Central memory CD4-positive, alpha-beta T cell (primary cell): Measurements from ENCODE around the gene EIF2S1.
A peak's percentile ranks its signal among the peaks of the same experiment; 100 is the strongest.
"Not testable (repeated sequence)": the region's sequence is repeated elsewhere in the genome, so short reads cannot be mapped to it uniquely, and the experiment has no call there.

Experiments used
- DNase-seq: peaks from one replicate; pipeline ENCODE4 v3.0.0; 2022

EIF2S1 gene

GRCh38 chr14:67413806-67414769 lies 54.0 kb downstream of the EIF2S1 start:
- DNase-seq = no peak

- not testable (repeated sequence) for DNase-seq
These were observed 55.5 kb downstream of the EIF2S1 start for GRCh38 chr14:67415610-67416009.

GRCh38 chr14:67416085-67416484 lies 56.0 kb downstream of the EIF2S1 start:
- DNase-seq = no peak

- no peak for DNase-seq
These were observed 56.7 kb downstream of the EIF2S1 start for GRCh38 chr14:67416810-67417209.

GRCh38 chr14:67417633-67418032 lies 57.5 kb downstream of the EIF2S1 start:
- DNase-seq = no peak

- DNase-seq = no peak
These were observed 58.5 kb downstream of the EIF2S1 start for GRCh38 chr14:67418401-67419191.

- no peak for DNase-seq
These were observed 60.1 kb downstream of the EIF2S1 start for GRCh38 chr14:67420102-67420739.

- DNase-seq = no peak
These were observed 61.5 kb downstream of the EIF2S1 start for GRCh38 chr14:67421356-67422224.

- DNase-seq = no peak
These were observed 63.3 kb downstream of the EIF2S1 start for GRCh38 chr14:67423424-67423823.

GRCh38 chr14:67424539-67424938 lies 64.4 kb downstream of the EIF2S1 start:
- DNase-seq = no peak

GRCh38 chr14:67425608-67426007 lies 65.5 kb downstream of the EIF2S1 start:
- no peak for DNase-seq

GRCh38 chr14:67426161-67426560 lies 66.0 kb downstream of the EIF2S1 start:
- no peak for DNase-seq

- DNase-seq = peak; percentile 66
These were observed 67.0 kb downstream of the EIF2S1 start for GRCh38 chr14:67426983-67427606.

- no peak for DNase-seq
These were observed 68.4 kb downstream of the EIF2S1 start for GRCh38 chr14:67428501-67429031.

GRCh38 chr14:67429510-67430205 lies 69.5 kb downstream of the EIF2S1 start:
- DNase-seq = no peak

- DNase-seq = no peak
These were observed 72.0 kb downstream of the EIF2S1 start for GRCh38 chr14:67432050-67432564.

- DNase-seq = no peak
These were observed 75.5 kb downstream of the EIF2S1 start for GRCh38 chr14:67435603-67436002.
